GM21737 (cell line): ENCODE measurements around the gene EYA2.

ENCODE experiments used
- ATAC-seq: cut with Tn5 transposase; IDR thresholded peaks from one replicate; pipeline ENCODE4 v1.9.1; 2021; ENCODE audit warnings: mild to moderate bottlenecking, moderate library complexity; ENCODE audit not compliant: unreplicated experiment

Gene EYA2

GRCh38 chr20:47133809-47134456 is 239.3 kb downstream of the EYA2 start:
- no peak for ATAC-seq

- ATAC-seq = no peak
Observed at GRCh38 chr20:47136782-47137181, 242.1 kb downstream of the EYA2 start.

- no peak for ATAC-seq
Observed at GRCh38 chr20:47137231-47137870, 242.7 kb downstream of the EYA2 start.

DNA sequence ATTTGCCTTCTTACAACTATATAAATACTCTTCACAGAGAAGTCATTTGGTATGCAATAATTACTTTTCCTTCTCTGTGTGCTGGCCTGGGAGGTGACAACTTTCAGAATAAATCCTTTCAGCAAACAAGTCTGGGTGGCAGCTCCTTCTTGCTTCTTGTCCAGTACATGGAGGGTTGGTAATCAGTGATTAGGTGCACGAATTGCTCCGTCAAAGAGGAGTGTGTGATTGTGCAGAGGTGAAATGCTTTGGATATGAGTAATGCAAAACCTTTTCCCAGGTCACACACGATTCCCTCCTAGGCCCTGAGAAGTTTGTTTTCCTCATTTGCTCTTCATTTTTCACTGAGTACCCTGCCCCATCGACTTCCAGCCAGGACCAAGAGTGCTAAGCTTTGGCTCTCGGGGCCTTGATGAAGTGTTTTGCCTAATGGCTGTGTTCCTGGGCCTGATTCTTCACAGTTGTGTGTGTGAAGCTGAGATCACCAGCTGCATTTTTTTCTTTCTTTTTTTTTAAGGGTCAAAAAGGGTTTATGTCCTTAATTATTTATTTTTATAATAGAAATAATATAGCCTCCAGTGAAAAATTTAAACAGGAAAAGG is 245.4 kb downstream of the EYA2 start:
- ATAC-seq = no peak

GRCh38 chr20:47141350-47141921 is 246.8 kb downstream of the EYA2 start:
- no peak for ATAC-seq

DNA sequence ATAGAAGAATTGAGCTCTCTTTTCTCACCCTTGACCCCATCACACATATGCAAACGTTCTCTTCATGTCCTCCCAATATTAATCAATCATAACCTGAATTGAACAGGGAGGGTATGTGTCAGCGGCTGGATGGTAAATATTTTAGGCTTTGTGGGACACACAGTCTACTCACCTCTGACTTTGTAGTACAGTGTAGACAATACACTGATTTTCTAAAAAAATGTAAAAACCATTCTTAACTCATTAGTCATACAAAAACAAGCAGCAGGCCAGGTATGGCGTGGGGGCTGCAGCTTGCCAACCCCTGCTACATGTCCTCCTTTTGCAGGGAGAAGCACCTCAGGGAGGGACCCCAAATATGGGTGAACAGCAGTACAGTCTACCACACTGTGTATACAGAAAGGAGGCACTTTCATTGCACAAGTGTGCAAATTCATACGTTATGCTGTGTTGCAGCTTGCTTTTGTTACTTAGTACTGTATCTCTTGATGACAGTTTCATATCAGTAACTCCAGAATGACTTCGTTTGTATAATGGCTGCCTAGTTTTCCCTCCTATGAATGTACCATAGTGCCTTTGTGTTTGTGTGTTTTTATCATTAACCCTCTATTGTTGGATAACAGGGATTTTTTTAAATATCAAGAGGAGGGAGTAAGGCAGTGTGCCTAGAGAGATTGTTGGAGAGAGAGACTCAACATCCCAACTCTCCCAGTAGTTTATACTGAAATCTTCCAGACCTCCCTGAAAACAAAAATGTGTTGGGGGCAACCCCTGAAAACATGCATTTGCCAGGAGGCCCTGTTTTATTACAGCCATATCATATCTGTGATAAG is 247.5 kb downstream of the EYA2 start:
- no peak for ATAC-seq

GRCh38 chr20:47142774-47143170 is 248.1 kb downstream of the EYA2 start:
- no peak for ATAC-seq

GRCh38 chr20:47143657-47144056 is 249.0 kb downstream of the EYA2 start:
- ATAC-seq = no peak

GRCh38 chr20:47144463-47144862 is 249.8 kb downstream of the EYA2 start:
- no peak for ATAC-seq

- ATAC-seq = no peak
Observed at GRCh38 chr20:47146686-47147085, 252.0 kb downstream of the EYA2 start.

GRCh38 chr20:47148059-47148458 is 253.4 kb downstream of the EYA2 start:
- no peak for ATAC-seq

- no peak for ATAC-seq
Observed at GRCh38 chr20:47149939-47150338, 255.3 kb downstream of the EYA2 start.

DNA sequence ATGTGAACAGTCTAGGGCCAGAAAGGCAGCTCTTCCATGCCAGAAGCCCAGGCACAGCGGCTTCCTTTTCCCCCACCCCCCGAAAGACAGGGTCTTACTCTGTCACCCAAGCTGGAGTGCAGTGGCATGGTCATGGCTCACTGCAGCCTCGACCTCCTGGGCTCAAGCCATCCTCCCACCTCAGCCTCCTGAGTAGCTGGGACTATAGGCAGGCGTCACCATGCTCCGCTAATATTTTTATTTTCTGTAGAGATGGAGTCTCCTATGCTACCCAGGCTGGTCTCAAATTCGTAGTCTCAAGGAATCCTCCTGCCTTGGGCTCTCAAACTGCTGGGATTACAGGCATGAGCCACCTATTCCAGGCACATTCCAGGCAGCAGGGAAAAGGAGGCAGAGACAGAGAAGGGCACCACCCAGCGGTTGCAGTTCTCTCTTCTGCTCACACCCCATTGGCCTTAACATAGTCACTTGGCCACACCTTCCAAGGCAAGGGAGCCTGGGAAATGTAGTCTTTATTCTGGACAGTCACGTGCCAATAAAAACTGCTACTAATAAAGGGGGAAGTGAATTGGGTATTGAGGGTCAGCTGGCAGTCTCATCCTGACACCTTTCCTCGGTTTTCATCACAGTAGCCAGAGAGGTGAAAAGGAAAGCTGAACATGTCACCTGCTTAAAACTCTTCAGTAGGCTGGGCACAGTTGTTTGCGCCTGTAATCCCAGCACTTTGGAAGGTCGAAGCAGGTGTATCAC is 255.9 kb downstream of the EYA2 start:
- no peak for ATAC-seq

GRCh38 chr20:47152068-47152467 is 257.4 kb downstream of the EYA2 start:
- ATAC-seq = no peak

DNA sequence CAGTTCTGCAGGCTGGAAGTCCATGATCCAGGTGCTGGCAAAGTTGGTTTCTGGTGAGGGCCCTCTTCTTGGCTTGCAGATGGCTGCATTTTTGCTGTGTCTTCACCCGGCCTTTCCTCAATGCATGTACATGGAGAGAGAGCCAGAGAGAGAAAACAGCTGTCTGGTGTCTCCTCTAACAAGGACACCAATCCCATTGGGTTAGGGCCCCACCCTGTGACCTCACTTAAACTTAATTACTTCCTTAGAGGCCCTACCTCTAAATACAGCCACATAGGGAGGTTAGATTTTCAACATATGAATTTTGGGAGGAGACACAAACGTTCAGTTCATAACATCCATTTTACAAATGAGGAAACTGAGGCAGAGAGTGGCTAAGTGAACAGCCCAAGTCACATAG is 259.4 kb downstream of the EYA2 start:
- ATAC-seq = no peak

- ATAC-seq = no peak
Observed at GRCh38 chr20:47156301-47157137, 261.9 kb downstream of the EYA2 start.

DNA sequence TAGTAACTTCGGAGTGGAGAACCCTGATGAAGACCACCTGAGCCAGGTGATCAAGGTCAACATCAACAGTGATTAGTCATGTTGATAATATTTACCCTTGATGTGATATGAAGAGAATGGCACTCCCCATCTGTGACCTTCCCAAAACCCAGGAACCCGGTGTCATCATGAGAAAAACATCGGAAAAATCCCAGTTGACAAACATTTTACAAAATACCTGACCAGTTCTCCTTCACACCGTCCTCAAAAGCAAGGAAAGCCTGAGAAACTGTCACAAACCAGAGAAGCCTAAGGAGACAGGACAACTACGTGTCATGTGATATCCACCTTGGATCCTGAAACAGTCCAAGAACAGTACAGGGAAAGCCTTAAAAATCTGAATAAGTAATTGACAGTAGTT is 264.5 kb downstream of the EYA2 start:
- ATAC-seq = no peak

- no peak for ATAC-seq
Observed at GRCh38 chr20:47160240-47160639, 265.6 kb downstream of the EYA2 start.

DNA sequence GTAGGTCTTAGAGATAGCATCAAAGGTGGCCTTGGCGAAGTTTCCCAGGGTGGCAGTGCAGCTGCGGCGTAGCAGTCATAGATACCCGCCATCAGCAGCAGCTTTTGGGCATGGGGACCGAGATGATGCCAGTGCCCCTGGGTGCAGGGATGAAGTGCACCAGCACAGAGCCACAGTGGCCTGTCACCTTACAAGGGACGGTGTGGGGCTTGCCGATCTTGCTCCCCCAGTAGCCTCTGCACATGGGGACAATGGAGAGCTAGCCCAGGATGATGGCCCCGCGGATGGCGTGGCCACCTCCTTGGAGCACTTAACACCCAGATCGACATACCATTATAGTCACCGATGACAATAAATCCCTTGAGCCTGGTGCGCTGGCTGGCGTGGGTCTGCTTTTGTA is 266.3 kb downstream of the EYA2 start:
- no peak for ATAC-seq

- no peak for ATAC-seq
Observed at GRCh38 chr20:47161411-47161810, 266.8 kb downstream of the EYA2 start.
